ENCODE measurements around the gene NEGR1. TPM values are rescaled to one million over a fixed set of nuclear protein-coding genes. Genes with fewer than 3 reads are reported as not detected.

Gene NEGR1
- total and polyA plus RNA-seq, 12 donors = 2.3 to 18.3 (median 5.2) TPM

DNA sequence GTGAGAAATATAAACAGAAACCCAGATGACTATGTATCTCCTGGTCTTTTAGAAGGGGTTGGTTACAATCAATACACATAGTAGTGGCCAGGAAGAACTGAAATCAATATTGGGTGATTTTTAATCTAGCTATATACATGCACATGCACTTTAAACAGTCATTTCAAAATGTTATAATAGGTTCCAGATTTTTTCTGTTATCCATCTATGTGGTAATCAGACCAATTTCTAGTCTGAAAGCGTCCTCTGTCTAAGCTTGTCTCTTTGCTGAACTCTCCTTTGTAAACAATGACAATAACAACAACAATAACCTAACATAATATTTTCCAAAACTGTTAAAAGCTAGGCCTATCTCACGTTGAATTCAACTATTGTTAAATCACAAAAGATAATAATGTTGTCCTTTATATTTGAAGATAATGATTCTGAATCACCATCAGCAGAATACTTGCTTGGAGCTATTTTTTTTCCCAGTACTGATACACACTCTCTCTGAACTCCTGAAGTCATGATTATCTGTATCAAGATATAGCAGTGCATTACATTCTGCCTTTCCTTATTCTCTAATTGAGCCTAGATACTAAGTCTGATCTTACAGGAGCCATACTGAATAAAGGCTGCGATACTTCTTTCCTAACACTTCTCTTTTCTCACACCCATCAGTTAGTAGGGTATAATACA is 704.7 kb downstream of the NEGR1 start:
- no peak for ATAC-seq
- TF ChIP-seq, protein P1, sequence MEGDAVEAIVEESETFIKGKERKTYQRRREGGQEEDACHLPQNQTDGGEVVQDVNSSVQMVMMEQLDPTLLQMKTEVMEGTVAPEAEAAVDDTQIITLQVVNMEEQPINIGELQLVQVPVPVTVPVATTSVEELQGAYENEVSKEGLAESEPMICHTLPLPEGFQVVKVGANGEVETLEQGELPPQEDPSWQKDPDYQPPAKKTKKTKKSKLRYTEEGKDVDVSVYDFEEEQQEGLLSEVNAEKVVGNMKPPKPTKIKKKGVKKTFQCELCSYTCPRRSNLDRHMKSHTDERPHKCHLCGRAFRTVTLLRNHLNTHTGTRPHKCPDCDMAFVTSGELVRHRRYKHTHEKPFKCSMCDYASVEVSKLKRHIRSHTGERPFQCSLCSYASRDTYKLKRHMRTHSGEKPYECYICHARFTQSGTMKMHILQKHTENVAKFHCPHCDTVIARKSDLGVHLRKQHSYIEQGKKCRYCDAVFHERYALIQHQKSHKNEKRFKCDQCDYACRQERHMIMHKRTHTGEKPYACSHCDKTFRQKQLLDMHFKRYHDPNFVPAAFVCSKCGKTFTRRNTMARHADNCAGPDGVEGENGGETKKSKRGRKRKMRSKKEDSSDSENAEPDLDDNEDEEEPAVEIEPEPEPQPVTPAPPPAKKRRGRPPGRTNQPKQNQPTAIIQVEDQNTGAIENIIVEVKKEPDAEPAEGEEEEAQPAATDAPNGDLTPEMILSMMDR (IDR thresholded peaks at IDR 0.05) = no peak
- DNase-seq = no peak
- intact Hi-C loops (cut with DNase I) = no loop called here
- Histone ChIP-seq H3K4me3 (no peak overlapping the region), H3K9me3 (no peaks in the 10 kb centered on the region), H3K36me3 (no peaks in the 10 kb centered on the region), H3K4me1 (no peaks in the 10 kb centered on the region), H3K27ac (no peak overlapping the region), H3K27me3 (no peaks in the 10 kb centered on the region)
- WGBS, 2 donors = 71 to 73% methylated on average over 3 of the region's 3 CpGs

- intact Hi-C loops (cut with DNase I) = no loop called here
- TF ChIP-seq, protein P1 (IDR thresholded peaks at IDR 0.05) = no peak
- no peak for ATAC-seq
Observed at GRCh38 chr1:71572038-71572437, 710.3 kb downstream of the NEGR1 start.

GRCh38 chr1:71566413-71566812 is 715.9 kb downstream of the NEGR1 start:
- 76 to 85% methylated on average over 1 of the region's 1 CpG for WGBS, 2 donors
- Histone ChIP-seq H3K27me3 (no peaks in the 10 kb centered on the region), H3K36me3 (no peaks in the 10 kb centered on the region), H3K4me1 (peaks cover 0 to 6% (median 4%) of the 10 kb centered on the region in 9 donors), H3K9me3 (no peaks in the 10 kb centered on the region), H3K27ac (no peak overlapping the region), H3K4me3 (no peak overlapping the region)
- DNase-seq (no peak), ATAC-seq (no peak)
- TF ChIP-seq, protein P1 (IDR thresholded peaks at IDR 0.05) = no peak
- intact Hi-C loops (cut with DNase I) = no loop called here

More at GRCh38 chr1:71572038-71572437, 710.3 kb downstream of the NEGR1 start:
- Histone ChIP-seq H3K36me3 (no peaks in the 10 kb centered on the region), H3K4me1 (no peaks in the 10 kb centered on the region), H3K27ac (no peak overlapping the region), H3K27me3 (no peaks in the 10 kb centered on the region), H3K4me3 (no peak overlapping the region), H3K9me3 (no peaks in the 10 kb centered on the region)
- no peak for DNase-seq
- WGBS, 2 donors = 73 to 85% methylated on average over 3 of the region's 3 CpGs

GRCh38 chr1:71565831-71566230 is 716.5 kb downstream of the NEGR1 start:
- TF ChIP-seq, protein P1 (IDR thresholded peaks at IDR 0.05) = no peak
- no peaks in the 10 kb centered on the region for H3K27me3 ChIP-seq
- intact Hi-C loops (cut with DNase I) = no loop called here
- H3K27ac ChIP-seq = no peak overlapping the region
- no peaks in the 10 kb centered on the region for H3K36me3 ChIP-seq
- DNase-seq (no peak), ATAC-seq (no peak)
- peaks cover 0 to 11% (median 6%) of the 10 kb centered on the region in 9 donors for H3K4me1 ChIP-seq
- H3K9me3 ChIP-seq = no peaks in the 10 kb centered on the region
- WGBS, 2 donors = 41 to 49% methylated on average over 3 of the region's 3 CpGs
- H3K4me3 ChIP-seq = no peak overlapping the region

Data from heart right ventricle (tissue), 16 donors.